HG02759 (cell line): ENCODE data around the gene MGRN1.

Source experiments
- ATAC-seq: cut with Tn5 transposase; IDR thresholded peaks from one replicate; pipeline ENCODE4 v1.9.1; 2021; ENCODE audit warnings: mild to moderate bottlenecking, moderate library complexity; ENCODE audit not compliant: unreplicated experiment

The MGRN1 gene

GRCh38 chr16:4673387-4674046 lies 48.9 kb downstream of the MGRN1 start:
- ATAC-seq = no peak

GRCh38 chr16:4674926-4675530 lies 50.4 kb downstream of the MGRN1 start:
- no peak for ATAC-seq

- ATAC-seq = no peak
Observed at GRCh38 chr16:4675864-4676786, 51.5 kb downstream of the MGRN1 start.

- ATAC-seq = no peak
Observed at GRCh38 chr16:4676831-4677230, 52.2 kb downstream of the MGRN1 start.

- no peak for ATAC-seq
Observed at GRCh38 chr16:4677390-4677789, 52.8 kb downstream of the MGRN1 start.

- ATAC-seq = no peak
Observed at GRCh38 chr16:4677994-4678393, 53.4 kb downstream of the MGRN1 start.

GRCh38 chr16:4678596-4678995 lies 54.0 kb downstream of the MGRN1 start:
- no peak for ATAC-seq

GRCh38 chr16:4679156-4679849 lies 54.7 kb downstream of the MGRN1 start:
- no peak for ATAC-seq

GRCh38 chr16:4679850-4680636 lies 55.4 kb downstream of the MGRN1 start:
- no peak for ATAC-seq

GRCh38 chr16:4680673-4681470 lies 56.2 kb downstream of the MGRN1 start:
- no peak for ATAC-seq

- no peak for ATAC-seq
Observed at GRCh38 chr16:4681471-4682083, 57.0 kb downstream of the MGRN1 start.

- no peak for ATAC-seq
Observed at GRCh38 chr16:4682084-4682591, 57.5 kb downstream of the MGRN1 start.

GRCh38 chr16:4682616-4683254 lies 58.1 kb downstream of the MGRN1 start:
- ATAC-seq = no peak

- ATAC-seq = no peak
Observed at GRCh38 chr16:4683255-4684057, 58.8 kb downstream of the MGRN1 start.

- no peak for ATAC-seq
Observed at GRCh38 chr16:4684058-4684715, 59.6 kb downstream of the MGRN1 start.

GRCh38 chr16:4684763-4685162 lies 60.1 kb downstream of the MGRN1 start:
- ATAC-seq = no peak

- no peak for ATAC-seq
Observed at GRCh38 chr16:4685292-4685691, 60.7 kb downstream of the MGRN1 start.
